Cardiac fibroblast (primary cell): ENCODE measurements around the gene CTNND2.

Experiments
- DNase-seq, 2 donors: peaks; one replicate each; pipeline versions ENCODE4 v3.0.0 to v3.0.0-alpha.2; 2010; ENCODE audit warnings: low read depth in 2 of 2
- H3K4me3 ChIP-seq, 2 donors: replicated peaks in 1 of 2; 1 replicate in 1 of 2; 2 replicates in 1 of 2; pipeline ENCODE4 v1.5.1; 2011; ENCODE audit warnings: low read depth in 2 of 2, low read length in 2 of 2, mild to moderate bottlenecking in 2 of 2, moderate library complexity in 1 of 2
- TF ChIP-seq, protein P1 (sequence below): IDR thresholded peaks from one replicate; pipeline ENCODE4 v1.5.1; 2011; ENCODE audit warnings: low read depth, mild to moderate bottlenecking, low read length, inconsistent platforms

CTNND2 gene

DNA sequence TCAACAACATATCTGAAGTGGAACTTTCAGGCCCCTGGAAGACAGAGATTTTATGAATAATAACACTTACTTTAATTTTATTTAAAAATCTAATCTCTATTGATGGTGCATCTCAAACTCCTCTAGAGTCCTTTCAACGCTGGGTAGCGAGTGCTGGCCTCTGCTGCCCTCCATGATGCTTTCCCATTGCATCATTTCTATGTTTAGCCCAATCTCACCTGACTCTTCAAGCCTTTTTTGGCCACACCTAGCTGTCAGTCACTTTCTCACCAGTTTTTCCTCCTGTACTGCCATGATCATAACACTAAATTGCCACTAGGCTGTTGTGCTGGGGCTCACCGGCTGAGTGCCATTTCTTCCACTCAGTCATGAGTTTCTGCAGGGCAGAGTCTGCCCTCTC is 747.1 kb downstream of the CTNND2 start:
- no peak for DNase-seq
- H3K4me3 ChIP-seq, result no peak overlapping the region
- TF ChIP-seq, protein P1, sequence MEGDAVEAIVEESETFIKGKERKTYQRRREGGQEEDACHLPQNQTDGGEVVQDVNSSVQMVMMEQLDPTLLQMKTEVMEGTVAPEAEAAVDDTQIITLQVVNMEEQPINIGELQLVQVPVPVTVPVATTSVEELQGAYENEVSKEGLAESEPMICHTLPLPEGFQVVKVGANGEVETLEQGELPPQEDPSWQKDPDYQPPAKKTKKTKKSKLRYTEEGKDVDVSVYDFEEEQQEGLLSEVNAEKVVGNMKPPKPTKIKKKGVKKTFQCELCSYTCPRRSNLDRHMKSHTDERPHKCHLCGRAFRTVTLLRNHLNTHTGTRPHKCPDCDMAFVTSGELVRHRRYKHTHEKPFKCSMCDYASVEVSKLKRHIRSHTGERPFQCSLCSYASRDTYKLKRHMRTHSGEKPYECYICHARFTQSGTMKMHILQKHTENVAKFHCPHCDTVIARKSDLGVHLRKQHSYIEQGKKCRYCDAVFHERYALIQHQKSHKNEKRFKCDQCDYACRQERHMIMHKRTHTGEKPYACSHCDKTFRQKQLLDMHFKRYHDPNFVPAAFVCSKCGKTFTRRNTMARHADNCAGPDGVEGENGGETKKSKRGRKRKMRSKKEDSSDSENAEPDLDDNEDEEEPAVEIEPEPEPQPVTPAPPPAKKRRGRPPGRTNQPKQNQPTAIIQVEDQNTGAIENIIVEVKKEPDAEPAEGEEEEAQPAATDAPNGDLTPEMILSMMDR, result no peak

DNA sequence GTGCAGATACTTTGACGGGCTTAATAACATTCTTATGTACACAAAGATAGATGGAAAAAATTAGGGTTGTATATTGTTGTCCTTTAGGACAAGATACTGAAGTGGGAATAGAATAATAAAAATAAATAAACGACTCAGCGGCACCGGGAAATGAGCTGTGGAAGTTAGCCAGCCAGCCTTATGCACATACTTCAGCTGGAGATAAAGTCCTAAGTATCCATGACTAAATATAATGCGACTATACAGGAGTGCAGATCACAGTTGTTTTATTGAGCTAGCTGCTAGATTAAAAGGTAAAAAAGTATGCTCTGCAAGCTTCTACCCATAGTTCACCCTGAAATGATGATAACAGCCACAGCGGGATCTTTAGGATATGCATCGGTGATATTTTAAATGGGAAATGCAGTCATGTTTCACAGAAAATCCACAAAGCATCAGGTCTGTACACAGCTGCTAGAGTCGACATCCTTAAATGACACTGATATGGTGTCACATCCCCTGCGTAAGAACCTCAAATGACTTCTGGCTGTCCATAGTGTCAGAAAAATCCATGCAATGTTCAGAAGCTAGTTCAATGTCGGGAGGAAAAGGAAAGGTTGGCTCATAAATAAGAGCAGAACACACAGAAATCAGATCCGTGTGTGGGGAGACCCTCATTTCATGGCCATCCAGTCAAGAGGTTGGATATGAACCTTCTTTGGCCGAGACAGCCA is 750.4 kb downstream of the CTNND2 start:
- no peak overlapping the region for H3K4me3 ChIP-seq
- TF ChIP-seq, protein P1, result no peak
- no peak for DNase-seq

DNA sequence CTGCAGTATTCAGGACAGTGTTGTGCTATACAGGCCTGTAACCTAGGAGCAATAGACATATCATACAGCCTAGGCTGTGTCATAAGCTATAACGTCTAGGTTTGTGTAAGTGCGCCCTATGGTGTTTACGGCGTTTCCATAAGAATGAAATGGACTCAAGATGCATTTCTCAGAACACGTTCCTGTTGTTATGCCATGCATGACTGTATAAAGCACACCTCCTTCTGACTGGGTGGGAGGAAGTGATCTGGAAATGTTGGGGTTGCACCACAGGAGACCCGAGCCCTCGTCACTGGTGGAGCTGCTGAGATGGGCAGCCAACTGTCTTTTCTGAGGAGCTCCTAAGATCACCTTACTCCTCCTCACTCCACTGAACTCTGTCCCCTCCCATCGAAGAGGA is 751.9 kb downstream of the CTNND2 start:
- H3K4me3 ChIP-seq, result no peak overlapping the region
- TF ChIP-seq, protein P1, result no peak
- no peak for DNase-seq

DNA sequence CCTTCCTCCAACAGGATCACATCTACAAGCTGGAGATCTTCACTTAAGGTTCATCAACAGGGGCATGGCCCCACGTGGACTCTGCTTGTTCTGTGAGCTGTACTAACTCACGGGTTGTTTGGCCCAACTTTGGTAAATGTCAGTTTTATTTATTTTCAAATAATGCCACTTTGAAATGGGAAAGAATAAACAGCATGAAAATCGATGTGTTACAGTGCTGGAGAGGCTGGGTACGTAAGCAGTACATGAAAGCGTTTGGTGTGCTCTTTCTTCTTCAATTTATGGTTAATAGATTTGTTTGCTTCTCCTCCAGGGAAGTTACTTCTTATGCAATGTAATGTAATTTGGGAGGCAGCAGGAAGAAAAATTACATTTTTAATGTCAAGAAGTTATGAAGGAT is 753.3 kb downstream of the CTNND2 start:
- TF ChIP-seq, protein P1, result no peak
- DNase-seq, result no peak
- no peak overlapping the region for H3K4me3 ChIP-seq

DNA sequence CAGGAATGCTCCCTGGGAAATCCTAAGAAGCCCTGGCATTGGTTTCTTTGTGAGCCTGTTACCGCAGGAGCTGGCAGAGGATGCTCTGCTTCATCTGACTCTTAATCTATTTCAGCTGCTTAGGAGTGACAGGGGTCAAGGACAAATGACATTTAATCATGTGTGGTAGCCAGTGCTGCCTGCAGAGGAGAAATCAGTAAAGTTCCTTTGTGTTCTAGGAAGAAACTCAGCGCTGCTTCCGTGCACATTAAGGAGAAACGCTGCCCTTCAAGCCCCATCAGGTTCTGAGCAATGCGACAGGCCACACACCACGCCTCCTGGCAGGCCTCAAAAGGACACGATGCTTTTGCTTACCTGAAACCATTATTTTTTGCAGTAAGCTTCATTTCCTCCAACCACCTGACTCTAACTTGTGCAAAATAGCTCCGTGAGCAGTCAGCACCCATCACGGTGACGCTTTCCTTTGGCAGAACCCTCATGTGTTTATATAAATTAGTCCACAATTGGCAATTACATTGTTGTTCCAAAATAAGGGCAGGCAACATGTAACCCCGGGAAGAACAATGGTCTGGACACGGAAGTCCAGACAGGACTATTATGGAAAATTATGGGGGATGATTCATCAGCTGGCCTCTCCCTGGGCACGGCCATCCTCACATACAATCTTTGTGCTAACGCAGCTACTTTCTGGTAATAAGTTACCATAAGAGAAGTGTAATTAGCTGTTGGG is 755.3 kb downstream of the CTNND2 start:
- TF ChIP-seq, protein P1, result no peak
- H3K4me3 ChIP-seq, result no peak overlapping the region
- DNase-seq, result no peak

DNA sequence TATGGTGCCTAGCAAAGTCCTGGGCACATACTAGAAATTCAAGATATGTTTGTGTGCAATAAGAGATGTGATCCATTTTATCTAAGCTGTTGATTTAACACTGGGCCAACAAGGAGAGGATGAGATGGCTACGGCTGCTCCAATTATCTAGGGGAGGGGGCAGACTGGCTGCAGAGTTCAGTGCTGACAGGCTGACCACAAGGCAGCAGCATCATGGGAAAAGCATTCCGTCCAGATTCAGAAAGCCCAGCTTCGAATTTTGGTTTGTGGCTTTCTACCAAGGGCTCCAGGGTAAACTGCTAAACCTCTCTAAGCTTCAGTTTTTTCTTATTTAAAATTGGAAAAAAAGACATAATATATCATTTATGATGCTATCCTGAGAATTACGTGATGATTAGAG is 758.1 kb downstream of the CTNND2 start:
- no peak for DNase-seq
- no peak overlapping the region for H3K4me3 ChIP-seq
- TF ChIP-seq, protein P1, result no peak
